Measurements from ENCODE around the gene ITFG2. TPM values are rescaled to one million over a fixed set of nuclear protein-coding genes. Genes with fewer than 3 reads are reported as not detected.

The ITFG2 gene
- polyA plus RNA-seq, 1 donor (not counting 4 experiments of a cell fraction or from before 2014, with no cell fraction given): 13.0 TPM

- Histone ChIP-seq H2AFZ (ENCODE audit: control insufficient read depth, low read length) (no peak within 1 kb of the TSS), H3K4me2 (ENCODE audit: control insufficient read depth, extremely low read depth, insufficient read depth, low read depth, low read length) (no peak within 1 kb of the TSS), H3K9me3 (ENCODE audit: control insufficient read depth, low read depth, low read length) (no peaks in the 10 kb centered on the region), H4K20me1 (ENCODE audit: control insufficient read depth, extremely low read depth, insufficient read depth, low read length) (no peaks in the 10 kb centered on the region), H3K27me3 (ENCODE audit: control insufficient read depth, extremely low read depth, insufficient read depth, low read length) (no peaks in the 10 kb centered on the region), H3K36me3 (ENCODE audit: control insufficient read depth in 2 of 2, extremely low read depth in 1 of 2, insufficient read depth in 2 of 2, low read length in 2 of 2) (peaks cover 0 to 4% of the 10 kb centered on the region in 2 experiments), H3K4me1 (ENCODE audit: control insufficient read depth, extremely low read depth, insufficient read depth, low read length) (peaks cover 5% of the 10 kb centered on the region), H3K9ac (ENCODE audit: control insufficient read depth, extremely low read depth, insufficient read depth, low read length) (no peak within 1 kb of the TSS), H3K9me1 (ENCODE audit: control insufficient read depth, extremely low read depth, insufficient read depth, low read length) (no peaks in the 10 kb centered on the region), H3K4me3 (ENCODE audit: control insufficient read depth in 2 of 3, extremely low read depth in 1 of 3, insufficient read depth in 2 of 3, low read depth in 1 of 3, low read length in 3 of 3) (no peak within 1 kb of the TSS), H3K79me2 (ENCODE audit: control insufficient read depth, insufficient read depth, low read length) (no peaks in the 10 kb centered on the region), H3K27ac (ENCODE audit: control insufficient read depth, insufficient read depth, low read length) (no peak within 1 kb of the TSS)
- TF ChIP-seq CTCF (optimal IDR thresholded peaks at IDR 0.05 in 1 of 3, IDR thresholded peaks at IDR 0.05 in 1 of 3, conservative IDR thresholded peaks at IDR 0.05 in 1 of 3; ENCODE audit: extremely low read depth in 1 of 3, insufficient read depth in 2 of 3, low read length in 3 of 3): no peak
- no peak for TF ChIP-seq EZH2 (IDR thresholded peaks at IDR 0.05; ENCODE audit: low read length)
- dilution Hi-C loops (cut with MboI; ENCODE audit: extremely low pct_ligation_motif_present, low sequenced_read_pairs): no loop called here
- FAIRE-seq: no peak
- no peak for DNase-seq (ENCODE audit: low read depth, low spot score)
Observed at GRCh38 chr12:2834581-2835491, 22.4 kb downstream of the ITFG2 start, which contains the start of gene NRIP2. NRIP2 (minus strand) TSS chr12:2835035; CDS start chr12:2834983, 52 bp downstream.

- no peak overlapping the region for H3K4me2 ChIP-seq (ENCODE audit: control insufficient read depth, extremely low read depth, insufficient read depth, low read depth, low read length)
- H4K20me1 ChIP-seq (ENCODE audit: control insufficient read depth, extremely low read depth, insufficient read depth, low read length): no peaks in the 10 kb centered on the region
- H3K27me3 ChIP-seq (ENCODE audit: control insufficient read depth, extremely low read depth, insufficient read depth, low read length): no peaks in the 10 kb centered on the region
- DNase-seq (ENCODE audit: low read depth, low spot score) (no peak), FAIRE-seq (peak; percentile 29)
- TF ChIP-seq CTCF (optimal IDR thresholded peaks at IDR 0.05 in 1 of 3, IDR thresholded peaks at IDR 0.05 in 1 of 3, conservative IDR thresholded peaks at IDR 0.05 in 1 of 3; ENCODE audit: extremely low read depth in 1 of 3, insufficient read depth in 2 of 3, low read length in 3 of 3): no peak
- no peak for TF ChIP-seq EZH2 (IDR thresholded peaks at IDR 0.05; ENCODE audit: low read length)
- dilution Hi-C loops (cut with MboI; ENCODE audit: extremely low pct_ligation_motif_present, low sequenced_read_pairs): no loop called here
- H3K9me1 ChIP-seq (ENCODE audit: control insufficient read depth, extremely low read depth, insufficient read depth, low read length): no peaks in the 10 kb centered on the region
- peaks cover 5% of the 10 kb centered on the region for H3K4me1 ChIP-seq (ENCODE audit: control insufficient read depth, extremely low read depth, insufficient read depth, low read length)
- H3K9me3 ChIP-seq (ENCODE audit: control insufficient read depth, low read depth, low read length): no peaks in the 10 kb centered on the region
- H3K36me3 ChIP-seq (ENCODE audit: control insufficient read depth in 2 of 2, extremely low read depth in 1 of 2, insufficient read depth in 2 of 2, low read length in 2 of 2): peaks cover 0 to 2% of the 10 kb centered on the region in 2 experiments
- no peak overlapping the region for H3K27ac ChIP-seq (ENCODE audit: control insufficient read depth, insufficient read depth, low read length)
- H3K4me3 ChIP-seq (ENCODE audit: control insufficient read depth in 2 of 3, extremely low read depth in 1 of 3, insufficient read depth in 2 of 3, low read depth in 1 of 3, low read length in 3 of 3): no peak overlapping the region
- no peaks in the 10 kb centered on the region for H3K79me2 ChIP-seq (ENCODE audit: control insufficient read depth, insufficient read depth, low read length)
- H3K9ac ChIP-seq (ENCODE audit: control insufficient read depth, extremely low read depth, insufficient read depth, low read length): no peak overlapping the region
- no peak overlapping the region for H2AFZ ChIP-seq (ENCODE audit: control insufficient read depth, low read length)
Observed at GRCh38 chr12:2835691-2836403, 23.4 kb downstream of the ITFG2 start.
